Measurements from ENCODE around the gene OR13C5.
"Not testable (repeated sequence)": the region's sequence is repeated elsewhere in the genome, so short reads cannot be mapped to it uniquely, and the experiment has no call there.

The OR13C5 gene, protein sequence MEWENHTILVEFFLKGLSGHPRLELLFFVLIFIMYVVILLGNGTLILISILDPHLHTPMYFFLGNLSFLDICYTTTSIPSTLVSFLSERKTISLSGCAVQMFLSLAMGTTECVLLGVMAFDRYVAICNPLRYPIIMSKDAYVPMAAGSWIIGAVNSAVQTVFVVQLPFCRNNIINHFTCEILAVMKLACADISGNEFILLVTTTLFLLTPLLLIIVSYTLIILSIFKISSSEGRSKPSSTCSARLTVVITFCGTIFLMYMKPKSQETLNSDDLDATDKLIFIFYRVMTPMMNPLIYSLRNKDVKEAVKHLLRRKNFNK

GRCh38 chr9:104599313-104599712 is at the start of gene OR13C5:
TSS of gene OR13C5 (minus strand) at chr9:104599413. CDS start at chr9:104599413, 0 bp downstream.
- H3K9me3 ChIP-seq (ENCODE audit: low read length); H3K4me3 ChIP-seq (ENCODE audit: low read depth in 1 of 2, low read length in 2 of 2); H3K9ac ChIP-seq (ENCODE audit: low read length); H3K27me3 ChIP-seq (ENCODE audit: control insufficient read depth in 1 of 2, insufficient read depth in 2 of 2, low read length in 2 of 2); H3K4me1 ChIP-seq (ENCODE audit: insufficient read depth, low read length); H3K36me3 ChIP-seq (ENCODE audit: insufficient read depth, low read length); H3K27ac ChIP-seq (ENCODE audit: low read depth, low read length): not testable (repeated sequence)

- H3K9me3 ChIP-seq (ENCODE audit: low read length), result peaks cover 5% of the 10 kb centered on the region
- no peak overlapping the region for H3K27ac ChIP-seq (ENCODE audit: low read depth, low read length)
- H3K27me3 ChIP-seq (ENCODE audit: control insufficient read depth in 1 of 2, insufficient read depth in 2 of 2, low read length in 2 of 2), result no peaks in the 10 kb centered on the region
- H3K9ac ChIP-seq (ENCODE audit: low read length), result no peak overlapping the region
- H3K36me3 ChIP-seq (ENCODE audit: insufficient read depth, low read length), result no peaks in the 10 kb centered on the region
- no peaks in the 10 kb centered on the region for H3K4me1 ChIP-seq (ENCODE audit: insufficient read depth, low read length)
- no peak overlapping the region for H3K4me3 ChIP-seq (ENCODE audit: low read depth in 1 of 2, low read length in 2 of 2)
Observed at GRCh38 chr9:104635456-104635855, 36.2 kb upstream of the OR13C5 start.

DNA sequence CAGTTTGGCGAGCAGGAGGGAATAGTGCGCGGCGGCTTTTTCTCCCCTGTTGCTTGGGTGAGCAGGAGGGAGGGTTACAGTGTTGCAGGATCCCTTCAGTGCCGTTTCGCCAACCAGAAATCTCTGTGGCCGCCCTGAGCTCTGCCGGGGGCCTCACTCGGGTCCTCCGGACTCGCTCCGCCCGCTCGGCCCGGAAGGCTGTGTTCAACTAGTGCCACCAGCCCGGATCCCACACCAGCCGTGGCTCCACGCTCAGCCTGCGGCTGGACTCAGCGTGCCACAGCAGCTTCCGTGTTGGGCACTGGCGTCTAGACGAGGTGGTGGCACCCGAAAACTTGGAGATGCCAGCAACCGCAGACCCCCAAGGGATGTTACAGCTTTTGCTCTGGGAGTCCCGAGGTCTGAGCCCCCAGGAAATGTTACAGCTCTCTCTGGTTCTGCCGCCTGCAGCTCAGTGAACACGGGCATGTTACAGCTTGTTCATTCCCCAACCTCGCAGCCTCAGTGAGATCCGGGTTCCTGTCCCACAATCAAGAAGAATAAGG is 34.8 kb upstream of the OR13C5 start:
- H3K4me3 ChIP-seq (ENCODE audit: low read depth in 1 of 2, low read length in 2 of 2), result no peak overlapping the region

GRCh38 chr9:104625964-104626363 is 26.8 kb upstream of the OR13C5 start:
- not testable (repeated sequence) for H3K9me3 ChIP-seq (ENCODE audit: low read length); H3K36me3 ChIP-seq (ENCODE audit: insufficient read depth, low read length); H3K9ac ChIP-seq (ENCODE audit: low read length); H3K27ac ChIP-seq (ENCODE audit: low read depth, low read length); H3K27me3 ChIP-seq (ENCODE audit: control insufficient read depth in 1 of 2, insufficient read depth in 2 of 2, low read length in 2 of 2); H3K4me1 ChIP-seq (ENCODE audit: insufficient read depth, low read length); H3K4me3 ChIP-seq (ENCODE audit: low read depth in 1 of 2, low read length in 2 of 2)

More for the DNA sequence above, 34.8 kb upstream of the OR13C5 start:
- Histone ChIP-seq H3K27me3 (ENCODE audit: control insufficient read depth in 1 of 2, insufficient read depth in 2 of 2, low read length in 2 of 2) (no peaks in the 10 kb centered on the region), H3K27ac (ENCODE audit: low read depth, low read length) (no peak overlapping the region), H3K9me3 (ENCODE audit: low read length) (peaks cover 5% of the 10 kb centered on the region), H3K9ac (ENCODE audit: low read length) (no peak overlapping the region), H3K36me3 (ENCODE audit: insufficient read depth, low read length) (no peaks in the 10 kb centered on the region), H3K4me1 (ENCODE audit: insufficient read depth, low read length) (no peaks in the 10 kb centered on the region)

- H3K36me3 ChIP-seq (ENCODE audit: insufficient read depth, low read length), result no peaks in the 10 kb centered on the region
- no peak within 1 kb of the TSS for H3K27ac ChIP-seq (ENCODE audit: low read depth, low read length)
- no peak within 1 kb of the TSS for H3K4me3 ChIP-seq (ENCODE audit: low read depth in 1 of 2, low read length in 2 of 2)
- H3K9me3 ChIP-seq (ENCODE audit: low read length), result no peaks in the 10 kb centered on the region
- no peaks in the 10 kb centered on the region for H3K27me3 ChIP-seq (ENCODE audit: control insufficient read depth in 1 of 2, insufficient read depth in 2 of 2, low read length in 2 of 2)
- no peaks in the 10 kb centered on the region for H3K4me1 ChIP-seq (ENCODE audit: insufficient read depth, low read length)
- no peak within 1 kb of the TSS for H3K9ac ChIP-seq (ENCODE audit: low read length)
Observed at GRCh38 chr9:104618104-104618503, 18.9 kb upstream of the OR13C5 start, which contains the start of gene OR13C9. TSS of gene OR13C9 (minus strand) at chr9:104618204. CDS start at chr9:104618204, 0 bp downstream.

GRCh38 chr9:104617418-104617817 is 18.2 kb upstream of the OR13C5 start:
- Histone ChIP-seq H3K27ac (ENCODE audit: low read depth, low read length) (no peak overlapping the region), H3K4me1 (ENCODE audit: insufficient read depth, low read length) (no peaks in the 10 kb centered on the region), H3K9me3 (ENCODE audit: low read length) (no peaks in the 10 kb centered on the region), H3K9ac (ENCODE audit: low read length) (no peak overlapping the region), H3K36me3 (ENCODE audit: insufficient read depth, low read length) (no peaks in the 10 kb centered on the region), H3K27me3 (ENCODE audit: control insufficient read depth in 1 of 2, insufficient read depth in 2 of 2, low read length in 2 of 2) (no peaks in the 10 kb centered on the region), H3K4me3 (ENCODE audit: low read depth in 1 of 2, low read length in 2 of 2) (no peak overlapping the region)

DNA sequence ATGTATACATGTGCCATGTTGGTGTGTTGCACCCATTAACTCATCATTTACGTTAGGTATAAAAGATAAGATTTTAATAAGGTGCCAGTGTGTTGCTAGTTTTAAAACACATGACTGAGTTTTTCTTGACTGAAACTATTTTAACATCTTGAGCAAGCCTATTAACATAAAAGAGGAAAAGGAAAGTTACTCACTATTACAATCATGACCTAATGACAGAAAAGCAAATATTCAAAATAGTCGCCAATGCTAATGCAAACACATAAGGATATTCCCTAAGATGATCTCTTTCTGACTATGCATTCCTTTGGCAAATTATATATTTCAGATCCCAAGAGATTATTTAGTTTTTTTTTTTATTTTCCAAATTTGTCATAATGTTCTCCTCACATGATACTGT is 12.0 kb upstream of the OR13C5 start:
- no peaks in the 10 kb centered on the region for H3K9me3 ChIP-seq (ENCODE audit: low read length)
- no peak overlapping the region for H3K9ac ChIP-seq (ENCODE audit: low read length)
- no peaks in the 10 kb centered on the region for H3K4me1 ChIP-seq (ENCODE audit: insufficient read depth, low read length)

DNA sequence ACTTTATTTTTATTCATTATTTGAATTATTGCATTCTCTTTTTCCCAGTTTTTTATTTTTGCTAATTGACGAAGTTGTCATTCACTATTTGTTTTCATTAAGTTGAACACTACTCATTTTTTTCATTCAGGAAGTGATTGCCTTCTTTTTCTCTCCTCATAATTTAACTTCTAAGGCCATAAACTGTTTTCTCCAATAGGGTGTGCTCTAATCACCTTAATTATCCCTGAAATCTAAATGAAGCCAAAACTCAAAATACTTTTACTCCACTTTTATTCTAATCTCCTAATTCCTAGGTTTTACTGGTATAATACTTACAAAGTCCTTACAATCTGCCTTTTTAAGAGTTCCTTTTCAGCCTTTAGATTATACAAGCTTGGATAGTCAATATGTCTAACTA is 9.1 kb upstream of the OR13C5 start:
- no peaks in the 10 kb centered on the region for H3K9me3 ChIP-seq (ENCODE audit: low read length)
- no peaks in the 10 kb centered on the region for H3K36me3 ChIP-seq (ENCODE audit: insufficient read depth, low read length)
- no peak overlapping the region for H3K27ac ChIP-seq (ENCODE audit: low read depth, low read length)
- no peak overlapping the region for H3K9ac ChIP-seq (ENCODE audit: low read length)
- no peaks in the 10 kb centered on the region for H3K27me3 ChIP-seq (ENCODE audit: control insufficient read depth in 1 of 2, insufficient read depth in 2 of 2, low read length in 2 of 2)
- no peak overlapping the region for H3K4me3 ChIP-seq (ENCODE audit: low read depth in 1 of 2, low read length in 2 of 2)
- no peaks in the 10 kb centered on the region for H3K4me1 ChIP-seq (ENCODE audit: insufficient read depth, low read length)

More for the DNA sequence above, 12.0 kb upstream of the OR13C5 start:
- no peak overlapping the region for H3K4me3 ChIP-seq (ENCODE audit: low read depth in 1 of 2, low read length in 2 of 2)
- H3K27me3 ChIP-seq (ENCODE audit: control insufficient read depth in 1 of 2, insufficient read depth in 2 of 2, low read length in 2 of 2), result no peaks in the 10 kb centered on the region
- H3K36me3 ChIP-seq (ENCODE audit: insufficient read depth, low read length), result no peaks in the 10 kb centered on the region
- no peak overlapping the region for H3K27ac ChIP-seq (ENCODE audit: low read depth, low read length)

DNA sequence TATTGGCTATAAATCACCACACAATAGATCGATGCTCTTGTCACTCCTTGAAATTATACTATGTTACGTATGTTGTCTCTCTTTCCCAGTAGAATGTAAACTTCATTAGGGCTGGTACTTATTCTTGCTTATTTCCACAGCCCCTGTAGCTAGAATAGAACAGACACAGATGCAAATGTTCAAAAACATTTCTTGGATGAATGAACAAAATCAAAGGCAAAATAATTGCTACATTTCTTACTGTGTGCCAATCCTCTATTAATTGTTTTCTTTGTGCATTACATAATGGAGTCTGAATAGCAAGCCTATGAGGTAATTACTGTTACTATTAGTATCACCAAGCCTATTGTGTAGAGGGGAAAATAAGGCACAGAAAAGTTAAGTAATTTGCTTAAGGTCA is 6.9 kb upstream of the OR13C5 start:
- H3K4me3 ChIP-seq (ENCODE audit: low read depth in 1 of 2, low read length in 2 of 2), result no peak overlapping the region
- H3K9me3 ChIP-seq (ENCODE audit: low read length), result no peaks in the 10 kb centered on the region
- no peaks in the 10 kb centered on the region for H3K36me3 ChIP-seq (ENCODE audit: insufficient read depth, low read length)
- H3K27me3 ChIP-seq (ENCODE audit: control insufficient read depth in 1 of 2, insufficient read depth in 2 of 2, low read length in 2 of 2), result no peaks in the 10 kb centered on the region
- H3K4me1 ChIP-seq (ENCODE audit: insufficient read depth, low read length), result no peaks in the 10 kb centered on the region
- H3K27ac ChIP-seq (ENCODE audit: low read depth, low read length), result no peak overlapping the region
- no peak overlapping the region for H3K9ac ChIP-seq (ENCODE audit: low read length)

- H3K27me3 ChIP-seq (ENCODE audit: control insufficient read depth in 1 of 2, insufficient read depth in 2 of 2, low read length in 2 of 2); H3K4me1 ChIP-seq (ENCODE audit: insufficient read depth, low read length); H3K4me3 ChIP-seq (ENCODE audit: low read depth in 1 of 2, low read length in 2 of 2); H3K9ac ChIP-seq (ENCODE audit: low read length); H3K27ac ChIP-seq (ENCODE audit: low read depth, low read length); H3K36me3 ChIP-seq (ENCODE audit: insufficient read depth, low read length); H3K9me3 ChIP-seq (ENCODE audit: low read length): not testable (repeated sequence)
Observed at GRCh38 chr9:104605527-104605926, 6.3 kb upstream of the OR13C5 start, which contains the start of gene OR13C2. TSS of gene OR13C2 (minus strand) at chr9:104605627. CDS start at chr9:104605627, 0 bp downstream.

DNA sequence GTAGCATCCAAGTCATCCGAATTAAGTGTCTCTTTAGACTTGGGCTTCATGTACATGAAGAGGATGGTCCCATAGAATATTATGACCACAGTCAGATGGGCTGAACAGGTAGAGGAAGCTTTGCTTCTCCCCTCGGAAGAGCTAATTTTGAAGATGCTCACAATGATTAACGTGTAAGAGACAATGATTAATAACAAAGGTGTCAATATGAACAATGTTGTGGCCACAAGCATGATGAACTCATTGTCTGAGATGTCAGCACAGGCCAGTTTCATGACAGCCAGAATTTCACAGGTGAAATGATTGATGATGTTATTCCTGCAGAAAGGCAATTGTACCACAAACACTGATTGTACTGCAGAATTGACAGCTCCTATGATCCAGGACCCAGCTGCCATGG is 5.6 kb upstream of the OR13C5 start:
- Histone ChIP-seq H3K4me3 (ENCODE audit: low read depth in 1 of 2, low read length in 2 of 2) (no peak overlapping the region), H3K27me3 (ENCODE audit: control insufficient read depth in 1 of 2, insufficient read depth in 2 of 2, low read length in 2 of 2) (no peaks in the 10 kb centered on the region), H3K9me3 (ENCODE audit: low read length) (no peaks in the 10 kb centered on the region), H3K27ac (ENCODE audit: low read depth, low read length) (no peak overlapping the region), H3K36me3 (ENCODE audit: insufficient read depth, low read length) (no peaks in the 10 kb centered on the region), H3K9ac (ENCODE audit: low read length) (no peak overlapping the region), H3K4me1 (ENCODE audit: insufficient read depth, low read length) (no peaks in the 10 kb centered on the region)

DNA sequence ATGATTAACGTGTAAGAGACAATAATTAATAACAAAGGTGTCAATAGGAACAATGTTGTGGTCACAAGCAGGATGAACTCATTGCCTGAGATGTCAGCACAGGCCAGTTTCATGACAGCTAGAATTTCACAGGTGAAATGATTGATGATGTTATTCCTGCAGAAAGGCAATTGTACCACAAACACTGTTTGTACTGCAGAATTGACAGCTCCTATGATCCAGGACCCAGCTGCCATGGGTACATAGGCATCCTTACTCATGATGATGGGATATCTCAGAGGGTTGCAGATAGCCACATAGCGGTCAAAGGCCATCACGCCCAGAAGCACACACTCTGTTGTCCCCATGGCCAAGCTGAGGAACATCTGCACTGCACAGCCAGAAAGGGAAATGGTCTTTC is 464 bp downstream of the OR13C5 start:
- H3K27ac ChIP-seq (ENCODE audit: low read depth, low read length); H3K36me3 ChIP-seq (ENCODE audit: insufficient read depth, low read length); H3K4me3 ChIP-seq (ENCODE audit: low read depth in 1 of 2, low read length in 2 of 2); H3K4me1 ChIP-seq (ENCODE audit: insufficient read depth, low read length); H3K9ac ChIP-seq (ENCODE audit: low read length); H3K27me3 ChIP-seq (ENCODE audit: control insufficient read depth in 1 of 2, insufficient read depth in 2 of 2, low read length in 2 of 2); H3K9me3 ChIP-seq (ENCODE audit: low read length): not testable (repeated sequence)
